A549 (cell line): ENCODE results near the gene ZNF692.

Experiments
- CBX2 ChIP-seq: fragments of 200-600 bp; sonication (generic); IDR thresholded peaks from 2 replicates; pipeline ENCODE4 v1.6.1; 2016; ENCODE audit warnings: low read depth, mild to moderate bottlenecking, borderline replicate concordance
- CTCF ChIP-seq: fragments of >200 bp; sonication (Bioruptor Twin); formaldehyde crosslinking; IDR thresholded peaks from 3 replicates; pipeline ENCODE4 v1.5.1; 2016
- EP300 ChIP-seq, 2 experiments: fragments of >200 bp; sonication (Bioruptor Twin); formaldehyde crosslinking; IDR thresholded peaks; 2 replicates in 1 of 2; 3 replicates in 1 of 2; pipeline ENCODE4 v1.6.1; 2016 to 2017
- ESRRA ChIP-seq: fragments of 150-350 bp; IDR thresholded peaks from 2 replicates; pipeline ENCODE4 v1.6.1; 2014; ENCODE audit warnings: mild to moderate bottlenecking, low read length, borderline replicate concordance
- POLR2A ChIP-seq: IDR thresholded peaks from 2 replicates; pipeline ENCODE4 v1.6.1; 2012; ENCODE audit warnings: mild to moderate bottlenecking, low read length
- REST ChIP-seq: fragments of 200-600 bp; sonication (generic); IDR thresholded peaks from 2 replicates; pipeline ENCODE4 v1.6.1; 2016; ENCODE audit warnings: antibody characterized with exemption, mild to moderate bottlenecking, moderate library complexity
- SMC3 ChIP-seq: fragments of >200 bp; sonication (Bioruptor Twin); formaldehyde crosslinking; IDR thresholded peaks from 3 replicates; pipeline ENCODE4 v1.6.1; 2018; ENCODE audit warnings: inconsistent platforms

- TF ChIP-seq POLR2A (no peak), EP300 (IDR thresholded peaks at IDR 0.05) (no peak), CTCF (no peak), CBX2 (no peak), REST (no peak), SMC3 (no peak), ESRRA (no peak)
These were observed 1.7 kb downstream of the ZNF692 start for GRCh38 chr1:248857201-248857600.
